DND-41 (cell line): ENCODE data around the gene DUOXA2.

ENCODE experiments used
- ATAC-seq: fragments of 200-7000 bp; cut with Tn5 transposase; 3 replicates; pipeline ENCODE4 v1.9.1; 2021; ENCODE audit warnings: low read depth; ENCODE audit not compliant: insufficient read depth
- DNase-seq: peaks from one replicate; pipeline ENCODE4 v3.0.0-alpha.2; 2020
- H2AFZ ChIP-seq: 2 replicates; pipeline ENCODE4 v1.6.0; 2012; ENCODE audit warnings: low read depth, low read length
- H3K27ac ChIP-seq: 2 replicates; pipeline ENCODE4 v1.5.1; 2012; ENCODE audit warnings: low read length, inconsistent platforms
- H3K27me3 ChIP-seq: fragments of 200-600 bp; sonication (generic); 2 replicates; pipeline ENCODE4 v1.6.0; 2012; ENCODE audit warnings: low read length, mild to moderate bottlenecking, inconsistent platforms; ENCODE audit not compliant: insufficient read depth, poor library complexity
- H3K36me3 ChIP-seq: 2 replicates; pipeline ENCODE4 v1.5.1; 2012; ENCODE audit warnings: low read length, inconsistent platforms; ENCODE audit not compliant: insufficient read depth
- H3K4me1 ChIP-seq: 2 replicates; pipeline ENCODE4 v1.5.1; 2012; ENCODE audit warnings: mild to moderate bottlenecking, low read length; ENCODE audit not compliant: insufficient read depth
- H3K4me2 ChIP-seq: 2 replicates; pipeline ENCODE4 v1.6.0; 2012; ENCODE audit warnings: mild to moderate bottlenecking, moderate library complexity, low read length, inconsistent platforms; ENCODE audit not compliant: insufficient read depth
- H3K4me3 ChIP-seq, 2 experiments: fragments of 200-600 bp in 1 of 2; shearing (Covaris generic) in 1 of 2; 2 replicates each; pipeline ENCODE4 v1.5.1; 2012 to 2016; ENCODE audit warnings: inconsistent platforms in 2 of 2, low read length in 2 of 2, mild to moderate bottlenecking in 2 of 2, low read depth in 1 of 2, moderate library complexity in 1 of 2
- H3K79me2 ChIP-seq: 2 replicates; pipeline ENCODE4 v1.6.0; 2012; ENCODE audit warnings: low read length, inconsistent platforms; ENCODE audit not compliant: insufficient read depth
- H3K9ac ChIP-seq: 2 replicates; pipeline ENCODE4 v1.6.0; 2012; ENCODE audit warnings: low read depth, mild to moderate bottlenecking, inconsistent platforms, low read length, moderate library complexity
- H3K9me3 ChIP-seq: 2 replicates; pipeline ENCODE4 v1.5.1; 2012; ENCODE audit warnings: low read length, moderate library complexity, mild to moderate bottlenecking, inconsistent platforms; ENCODE audit not compliant: insufficient read depth, severe bottlenecking
- H4K20me1 ChIP-seq: 2 replicates; pipeline ENCODE4 v1.6.0; 2012; ENCODE audit warnings: low read length; ENCODE audit not compliant: insufficient read depth
- EZH2 ChIP-seq: IDR thresholded peaks from 3 replicates; pipeline ENCODE4 v1.6.1; 2012; ENCODE audit warnings: borderline replicate concordance, low read depth, mild to moderate bottlenecking, moderate library complexity, low read length, inconsistent platforms; ENCODE audit not compliant: severe bottlenecking
- TF ChIP-seq, protein P1 (sequence below): IDR thresholded peaks from 2 replicates; pipeline ENCODE4 v1.5.1; 2012; ENCODE audit warnings: borderline replicate concordance, low read length, moderate library complexity, mild to moderate bottlenecking; ENCODE audit not compliant: poor library complexity, severe bottlenecking; ENCODE audit errors: extremely low read depth

DUOXA2 gene

GRCh38 chr15:45137703-45138102 is 23.6 kb downstream of the DUOXA2 start:
- no peak overlapping the region for H2AFZ ChIP-seq
- H3K4me3 ChIP-seq, result no peak overlapping the region
- H3K36me3 ChIP-seq, result no peaks in the 10 kb centered on the region
- ATAC-seq, result no peak
- no peak overlapping the region for H3K27ac ChIP-seq
- no peak overlapping the region for H3K9ac ChIP-seq
- TF ChIP-seq, protein P1, sequence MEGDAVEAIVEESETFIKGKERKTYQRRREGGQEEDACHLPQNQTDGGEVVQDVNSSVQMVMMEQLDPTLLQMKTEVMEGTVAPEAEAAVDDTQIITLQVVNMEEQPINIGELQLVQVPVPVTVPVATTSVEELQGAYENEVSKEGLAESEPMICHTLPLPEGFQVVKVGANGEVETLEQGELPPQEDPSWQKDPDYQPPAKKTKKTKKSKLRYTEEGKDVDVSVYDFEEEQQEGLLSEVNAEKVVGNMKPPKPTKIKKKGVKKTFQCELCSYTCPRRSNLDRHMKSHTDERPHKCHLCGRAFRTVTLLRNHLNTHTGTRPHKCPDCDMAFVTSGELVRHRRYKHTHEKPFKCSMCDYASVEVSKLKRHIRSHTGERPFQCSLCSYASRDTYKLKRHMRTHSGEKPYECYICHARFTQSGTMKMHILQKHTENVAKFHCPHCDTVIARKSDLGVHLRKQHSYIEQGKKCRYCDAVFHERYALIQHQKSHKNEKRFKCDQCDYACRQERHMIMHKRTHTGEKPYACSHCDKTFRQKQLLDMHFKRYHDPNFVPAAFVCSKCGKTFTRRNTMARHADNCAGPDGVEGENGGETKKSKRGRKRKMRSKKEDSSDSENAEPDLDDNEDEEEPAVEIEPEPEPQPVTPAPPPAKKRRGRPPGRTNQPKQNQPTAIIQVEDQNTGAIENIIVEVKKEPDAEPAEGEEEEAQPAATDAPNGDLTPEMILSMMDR, result no peak
- TF ChIP-seq EZH2, result no peak
- H3K9me3 ChIP-seq, result no peaks in the 10 kb centered on the region
- H3K27me3 ChIP-seq, result no peaks in the 10 kb centered on the region
- H3K79me2 ChIP-seq, result no peaks in the 10 kb centered on the region
- H3K4me2 ChIP-seq, result no peak overlapping the region
- H3K4me1 ChIP-seq, result no peaks in the 10 kb centered on the region
- no peak for DNase-seq
- no peaks in the 10 kb centered on the region for H4K20me1 ChIP-seq

DNA sequence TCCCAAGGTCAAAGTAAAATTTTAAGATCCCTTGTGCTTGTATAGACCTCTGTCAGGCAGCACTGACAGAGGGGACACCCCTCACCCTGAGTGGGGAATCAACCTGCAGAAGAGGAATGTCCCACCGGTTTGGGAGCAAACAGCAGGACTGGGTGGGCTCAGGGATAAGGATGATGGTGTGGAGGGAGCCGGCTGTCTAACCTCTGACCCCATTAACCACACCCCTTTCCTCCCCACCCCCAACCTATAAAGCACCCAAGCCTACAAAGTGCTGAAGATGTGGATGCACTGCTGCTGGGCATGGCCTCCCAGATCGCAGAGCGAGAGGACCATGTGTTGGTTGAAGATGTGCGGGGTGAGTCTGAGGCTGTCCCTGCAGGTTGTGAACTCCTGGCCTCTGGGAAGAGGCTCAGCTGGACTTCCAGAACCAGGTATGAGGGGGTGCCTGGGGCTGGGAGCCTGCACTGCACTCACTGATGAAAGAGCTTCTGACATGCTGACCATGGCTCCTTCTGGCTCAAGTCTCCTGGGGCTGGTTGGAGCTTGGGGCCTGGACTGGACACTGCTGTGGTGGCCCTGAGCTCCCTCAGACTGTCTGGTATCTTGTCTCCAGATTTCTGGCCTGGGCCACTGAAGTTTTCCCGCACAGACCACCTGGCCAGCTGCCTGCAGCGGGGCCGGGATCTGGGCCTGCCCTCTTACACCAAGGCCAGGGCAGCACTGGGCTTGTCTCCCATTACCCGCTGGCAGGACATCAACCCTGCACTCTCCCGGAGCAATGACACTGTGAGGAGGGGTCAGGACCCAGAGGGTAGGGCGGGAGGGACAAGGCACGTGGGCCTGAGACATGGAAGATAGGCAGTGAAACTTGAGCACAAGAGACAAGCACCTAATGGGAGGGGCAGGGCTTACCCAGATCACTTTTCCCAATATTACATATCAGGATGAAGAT is 25.0 kb downstream of the DUOXA2 start:
- H3K79me2 ChIP-seq, result no peaks in the 10 kb centered on the region
- no peak overlapping the region for H3K4me2 ChIP-seq
- ATAC-seq (no peak), DNase-seq (no peak)
- no peak overlapping the region for H3K4me3 ChIP-seq
- no peak overlapping the region for H2AFZ ChIP-seq
- TF ChIP-seq EZH2, result no peak
- TF ChIP-seq, protein P1, result no peak
- no peaks in the 10 kb centered on the region for H4K20me1 ChIP-seq
- H3K36me3 ChIP-seq, result no peaks in the 10 kb centered on the region
- no peaks in the 10 kb centered on the region for H3K9me3 ChIP-seq
- no peaks in the 10 kb centered on the region for H3K27me3 ChIP-seq
- H3K9ac ChIP-seq, result no peak overlapping the region
- no peak overlapping the region for H3K27ac ChIP-seq
- no peaks in the 10 kb centered on the region for H3K4me1 ChIP-seq

- TF ChIP-seq, protein P1, result no peak
- TF ChIP-seq EZH2, result no peak
- Histone ChIP-seq H4K20me1 (no peaks in the 10 kb centered on the region), H3K4me2 (no peak overlapping the region), H3K9ac (no peak overlapping the region), H2AFZ (no peak overlapping the region), H3K79me2 (no peaks in the 10 kb centered on the region), H3K36me3 (no peaks in the 10 kb centered on the region), H3K27ac (no peak overlapping the region), H3K4me3 (no peak overlapping the region), H3K27me3 (no peaks in the 10 kb centered on the region), H3K4me1 (no peaks in the 10 kb centered on the region), H3K9me3 (no peaks in the 10 kb centered on the region)
- ATAC-seq, result no peak
- DNase-seq, result no peak
Measured at GRCh38 chr15:45139770-45140169, 25.6 kb downstream of the DUOXA2 start.
